ENCODE measurements around the gene PARD3.

DNA sequence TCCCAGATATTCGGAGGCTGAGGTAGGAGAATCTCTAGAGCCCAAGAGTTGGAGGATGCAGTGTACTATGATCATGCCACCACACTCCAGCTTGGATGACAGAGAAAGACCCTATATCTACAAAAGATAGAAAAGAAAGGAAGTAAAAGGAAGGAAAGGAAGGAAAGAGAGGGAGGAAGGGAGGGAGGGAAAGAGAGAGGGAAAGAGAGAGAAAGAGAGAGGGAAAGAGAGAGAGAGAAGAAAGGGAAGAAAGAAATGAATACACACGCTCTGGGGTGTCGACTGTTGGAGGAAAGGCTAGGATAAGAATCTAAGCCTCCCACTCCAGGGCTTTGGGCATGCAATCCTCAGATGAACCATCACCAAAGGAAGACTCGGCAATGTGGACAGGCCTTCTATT, 69.9 kb downstream of the PARD3 start:
- TF ChIP-seq, protein P1, sequence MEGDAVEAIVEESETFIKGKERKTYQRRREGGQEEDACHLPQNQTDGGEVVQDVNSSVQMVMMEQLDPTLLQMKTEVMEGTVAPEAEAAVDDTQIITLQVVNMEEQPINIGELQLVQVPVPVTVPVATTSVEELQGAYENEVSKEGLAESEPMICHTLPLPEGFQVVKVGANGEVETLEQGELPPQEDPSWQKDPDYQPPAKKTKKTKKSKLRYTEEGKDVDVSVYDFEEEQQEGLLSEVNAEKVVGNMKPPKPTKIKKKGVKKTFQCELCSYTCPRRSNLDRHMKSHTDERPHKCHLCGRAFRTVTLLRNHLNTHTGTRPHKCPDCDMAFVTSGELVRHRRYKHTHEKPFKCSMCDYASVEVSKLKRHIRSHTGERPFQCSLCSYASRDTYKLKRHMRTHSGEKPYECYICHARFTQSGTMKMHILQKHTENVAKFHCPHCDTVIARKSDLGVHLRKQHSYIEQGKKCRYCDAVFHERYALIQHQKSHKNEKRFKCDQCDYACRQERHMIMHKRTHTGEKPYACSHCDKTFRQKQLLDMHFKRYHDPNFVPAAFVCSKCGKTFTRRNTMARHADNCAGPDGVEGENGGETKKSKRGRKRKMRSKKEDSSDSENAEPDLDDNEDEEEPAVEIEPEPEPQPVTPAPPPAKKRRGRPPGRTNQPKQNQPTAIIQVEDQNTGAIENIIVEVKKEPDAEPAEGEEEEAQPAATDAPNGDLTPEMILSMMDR (IDR thresholded peaks at IDR 0.05) = no peak
- TF ChIP-seq FOXJ3 (CRISPR knock-in tag; IDR thresholded peaks at IDR 0.05; ENCODE audit: borderline replicate concordance) (no peak), FOXP1 (CRISPR knock-in tag; IDR thresholded peaks at IDR 0.05; ENCODE audit: borderline replicate concordance) (no peak), ZNF263 (CRISPR knock-in tag; IDR thresholded peaks at IDR 0.05; ENCODE audit: low read depth) (no peak), JUN (CRISPR knock-in tag; IDR thresholded peaks at IDR 0.05) (no peak), ESRRA (CRISPR knock-in tag; IDR thresholded peaks at IDR 0.05; ENCODE audit: borderline replicate concordance) (no peak), SP1 (CRISPR knock-in tag; conservative IDR thresholded peaks at IDR 0.05) (no peak), KAT7 (CRISPR knock-in tag; IDR thresholded peaks at IDR 0.05; ENCODE audit: borderline replicate concordance) (no peak)
- TF ChIP-seq, protein P2, sequence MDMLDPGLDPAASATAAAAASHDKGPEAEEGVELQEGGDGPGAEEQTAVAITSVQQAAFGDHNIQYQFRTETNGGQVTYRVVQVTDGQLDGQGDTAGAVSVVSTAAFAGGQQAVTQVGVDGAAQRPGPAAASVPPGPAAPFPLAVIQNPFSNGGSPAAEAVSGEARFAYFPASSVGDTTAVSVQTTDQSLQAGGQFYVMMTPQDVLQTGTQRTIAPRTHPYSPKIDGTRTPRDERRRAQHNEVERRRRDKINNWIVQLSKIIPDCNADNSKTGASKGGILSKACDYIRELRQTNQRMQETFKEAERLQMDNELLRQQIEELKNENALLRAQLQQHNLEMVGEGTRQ (CRISPR knock-in tag; IDR thresholded peaks at IDR 0.05) = no peak
- TF ChIP-seq, protein P3, sequence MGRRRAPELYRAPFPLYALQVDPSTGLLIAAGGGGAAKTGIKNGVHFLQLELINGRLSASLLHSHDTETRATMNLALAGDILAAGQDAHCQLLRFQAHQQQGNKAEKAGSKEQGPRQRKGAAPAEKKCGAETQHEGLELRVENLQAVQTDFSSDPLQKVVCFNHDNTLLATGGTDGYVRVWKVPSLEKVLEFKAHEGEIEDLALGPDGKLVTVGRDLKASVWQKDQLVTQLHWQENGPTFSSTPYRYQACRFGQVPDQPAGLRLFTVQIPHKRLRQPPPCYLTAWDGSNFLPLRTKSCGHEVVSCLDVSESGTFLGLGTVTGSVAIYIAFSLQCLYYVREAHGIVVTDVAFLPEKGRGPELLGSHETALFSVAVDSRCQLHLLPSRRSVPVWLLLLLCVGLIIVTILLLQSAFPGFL (CRISPR knock-in tag; IDR thresholded peaks at IDR 0.05; ENCODE audit: borderline replicate concordance) = no peak
- TF ChIP-seq, protein P4, sequence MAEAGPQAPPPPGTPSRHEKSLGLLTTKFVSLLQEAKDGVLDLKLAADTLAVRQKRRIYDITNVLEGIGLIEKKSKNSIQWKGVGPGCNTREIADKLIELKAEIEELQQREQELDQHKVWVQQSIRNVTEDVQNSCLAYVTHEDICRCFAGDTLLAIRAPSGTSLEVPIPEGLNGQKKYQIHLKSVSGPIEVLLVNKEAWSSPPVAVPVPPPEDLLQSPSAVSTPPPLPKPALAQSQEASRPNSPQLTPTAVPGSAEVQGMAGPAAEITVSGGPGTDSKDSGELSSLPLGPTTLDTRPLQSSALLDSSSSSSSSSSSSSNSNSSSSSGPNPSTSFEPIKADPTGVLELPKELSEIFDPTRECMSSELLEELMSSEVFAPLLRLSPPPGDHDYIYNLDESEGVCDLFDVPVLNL (CRISPR knock-in tag; IDR thresholded peaks at IDR 0.05; ENCODE audit: borderline replicate concordance, low read depth) = no peak
- TF ChIP-seq, protein P5, sequence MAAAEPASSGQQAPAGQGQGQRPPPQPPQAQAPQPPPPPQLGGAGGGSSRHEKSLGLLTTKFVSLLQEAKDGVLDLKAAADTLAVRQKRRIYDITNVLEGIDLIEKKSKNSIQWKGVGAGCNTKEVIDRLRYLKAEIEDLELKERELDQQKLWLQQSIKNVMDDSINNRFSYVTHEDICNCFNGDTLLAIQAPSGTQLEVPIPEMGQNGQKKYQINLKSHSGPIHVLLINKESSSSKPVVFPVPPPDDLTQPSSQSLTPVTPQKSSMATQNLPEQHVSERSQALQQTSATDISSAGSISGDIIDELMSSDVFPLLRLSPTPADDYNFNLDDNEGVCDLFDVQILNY (CRISPR knock-in tag; IDR thresholded peaks at IDR 0.05) = no peak
